AG04450 (cell line): ENCODE results near the gene ARSA. TPM values are rescaled to one million over a fixed set of nuclear protein-coding genes. Genes with fewer than 3 reads are reported as not detected.

Experiments
- CTCF ChIA-PET: fragments of 300-600, 350-600 bp; formaldehyde crosslinking; extraction: SDS; loops from one replicate; lab custom pipeline; 2022; ENCODE audit warnings: antibody characterized with exemption, inconsistent platforms; lab: Charles Lee
- POLR2A ChIA-PET: fragments of 350-600 bp; formaldehyde crosslinking; extraction: SDS; loops from one replicate; lab custom pipeline; 2021; ENCODE audit warnings: antibody characterized with exemption, inconsistent platforms; lab: Yijun Ruan, JAX
- DNase-seq: peaks from one replicate; pipeline ENCODE4 v3.0.0-alpha.2; 2011; ENCODE audit warnings: low read depth, low spot score
- H3K27ac ChIP-seq: one replicate; pipeline ENCODE4 v1.5.1; 2012; ENCODE audit warnings: low read depth, low read length, control low read depth
- H3K27me3 ChIP-seq: one replicate; pipeline ENCODE4 v1.6.0; 2012; ENCODE audit warnings: low read length; ENCODE audit not compliant: control insufficient read depth, insufficient read depth
- H3K4me3 ChIP-seq: 2 replicates; pipeline ENCODE4 v1.5.1; 2011; ENCODE audit warnings: mild to moderate bottlenecking, low read depth, low read length, control low read depth
- H3K9me3 ChIP-seq: 2 replicates; pipeline ENCODE4 v1.5.1; 2012; ENCODE audit warnings: low read length; ENCODE audit not compliant: control insufficient read depth, insufficient read depth
- polyA plus RNA-seq: library from polyadenylated mRNA; depleted of rRNA; stranded (reverse); fragments of >200 nt; gene quantifications from 2 replicates; pipeline ENCODE4 v1.2.3, GENCODE V29; 2011
- TF ChIP-seq, protein P1 (sequence below): IDR thresholded peaks from 2 replicates; pipeline ENCODE4 v1.5.1; 2011; ENCODE audit warnings: low read depth, low read length, control low read depth, inconsistent platforms

The ARSA gene
- polyA plus RNA-seq, 1 experiment: 14.3 TPM

GRCh38 chr22:50672041-50672440 is 44.1 kb upstream of the ARSA start:
- Histone ChIP-seq H3K27ac (no peak overlapping the region), H3K9me3 (peaks cover 2% of the 10 kb centered on the region; the same call in 1 of the 2 replicates), H3K4me3 (no peak overlapping the region), H3K27me3 (peaks cover 47% of the 10 kb centered on the region)
- ChIA-PET CTCF (no interaction called here), POLR2A (no interaction called here)
- TF ChIP-seq, protein P1, sequence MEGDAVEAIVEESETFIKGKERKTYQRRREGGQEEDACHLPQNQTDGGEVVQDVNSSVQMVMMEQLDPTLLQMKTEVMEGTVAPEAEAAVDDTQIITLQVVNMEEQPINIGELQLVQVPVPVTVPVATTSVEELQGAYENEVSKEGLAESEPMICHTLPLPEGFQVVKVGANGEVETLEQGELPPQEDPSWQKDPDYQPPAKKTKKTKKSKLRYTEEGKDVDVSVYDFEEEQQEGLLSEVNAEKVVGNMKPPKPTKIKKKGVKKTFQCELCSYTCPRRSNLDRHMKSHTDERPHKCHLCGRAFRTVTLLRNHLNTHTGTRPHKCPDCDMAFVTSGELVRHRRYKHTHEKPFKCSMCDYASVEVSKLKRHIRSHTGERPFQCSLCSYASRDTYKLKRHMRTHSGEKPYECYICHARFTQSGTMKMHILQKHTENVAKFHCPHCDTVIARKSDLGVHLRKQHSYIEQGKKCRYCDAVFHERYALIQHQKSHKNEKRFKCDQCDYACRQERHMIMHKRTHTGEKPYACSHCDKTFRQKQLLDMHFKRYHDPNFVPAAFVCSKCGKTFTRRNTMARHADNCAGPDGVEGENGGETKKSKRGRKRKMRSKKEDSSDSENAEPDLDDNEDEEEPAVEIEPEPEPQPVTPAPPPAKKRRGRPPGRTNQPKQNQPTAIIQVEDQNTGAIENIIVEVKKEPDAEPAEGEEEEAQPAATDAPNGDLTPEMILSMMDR: no peak
- DNase-seq: no peak

- H3K27ac ChIP-seq: no peak overlapping the region
- no peak overlapping the region for H3K4me3 ChIP-seq
- TF ChIP-seq, protein P1: no peak
- peaks cover 2% of the 10 kb centered on the region; the same call in 1 of the 2 replicates for H3K9me3 ChIP-seq
- H3K27me3 ChIP-seq: peaks cover 48% of the 10 kb centered on the region
- DNase-seq: no peak
- POLR2A ChIA-PET: no interaction called here
- CTCF ChIA-PET: no interaction called here
Observed at GRCh38 chr22:50671641-50672040, 43.7 kb upstream of the ARSA start.

GRCh38 chr22:50670914-50671538 is 43.1 kb upstream of the ARSA start:
- POLR2A ChIA-PET: no interaction called here
- TF ChIP-seq, protein P1: no peak
- no peak for DNase-seq
- CTCF ChIA-PET: interaction anchor here (0.6 kb wide), 1 partner anchor 9 kb away, joined by 3 read pairs; no protein-coding TSS in a partner anchor
- H3K27me3 ChIP-seq: peaks cover 42% of the 10 kb centered on the region
- no peak overlapping the region for H3K27ac ChIP-seq
- H3K9me3 ChIP-seq: peaks cover 2% of the 10 kb centered on the region; the same call in 1 of the 2 replicates
- H3K4me3 ChIP-seq: no peak overlapping the region

DNA sequence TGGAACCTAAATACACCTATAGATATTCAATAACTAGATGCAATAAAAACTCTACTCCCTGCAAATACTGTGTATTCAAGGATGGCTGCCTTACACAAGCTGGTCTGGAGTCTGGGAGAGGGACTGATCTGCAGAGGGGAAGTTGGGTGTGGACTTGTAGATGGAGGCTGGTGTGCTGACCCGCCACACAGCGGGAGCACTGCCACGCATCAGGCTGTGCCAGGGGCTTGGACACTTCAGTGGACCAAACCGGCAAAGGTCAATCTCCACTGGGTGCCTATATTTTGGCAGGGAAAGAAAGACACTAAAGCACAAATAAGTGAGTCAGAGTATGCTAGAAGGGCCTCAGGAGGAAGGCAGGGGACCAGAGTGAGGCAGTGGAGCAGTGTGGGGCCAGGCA is 42.6 kb upstream of the ARSA start:
- no peak for DNase-seq
- TF ChIP-seq, protein P1: no peak
- peaks cover 2% of the 10 kb centered on the region; the same call in 1 of the 2 replicates for H3K9me3 ChIP-seq
- H3K4me3 ChIP-seq: no peak overlapping the region
- ChIA-PET CTCF (interaction anchor here (0.6 to 1.1 kb wide), 2 partner anchors 9 to 29 kb away, joined by 3 read pairs; no protein-coding TSS in a partner anchor), POLR2A (no interaction called here)
- peaks cover 37% of the 10 kb centered on the region for H3K27me3 ChIP-seq
- H3K27ac ChIP-seq: no peak overlapping the region

- Histone ChIP-seq H3K4me3 (no peak overlapping the region), H3K27me3 (peaks cover 8% of the 10 kb centered on the region), H3K9me3 (no peaks in the 10 kb centered on the region), H3K27ac (no peak overlapping the region)
- CTCF ChIA-PET: no interaction called here
- no peak for DNase-seq
- POLR2A ChIA-PET: no interaction called here
- TF ChIP-seq, protein P1: no peak
Observed at GRCh38 chr22:50665738-50666137, 37.8 kb upstream of the ARSA start.
